SK-N-SH treated with all-trans-retinoic acid at 6 μM for 48 hours (cell line): ENCODE results near the gene USH2A.

Experiments
- ATAC-seq: fragments of 200-7000 bp; cut with Tn5 transposase; 3 replicates; pipeline ENCODE4 v1.9.1; 2020; ENCODE audit warnings: mild to moderate bottlenecking, moderate library complexity
- ARNTL ChIP-seq: fragments of 450-650 bp; formaldehyde crosslinking; IDR thresholded peaks from 2 replicates; pipeline ENCODE4 v1.5.0; 2020; ENCODE audit warnings: low read depth, mild to moderate bottlenecking, moderate library complexity, borderline replicate concordance
- CREB5 ChIP-seq: fragments of 250-450 bp; sonication (Bioruptor Pico); IDR thresholded peaks from 2 replicates; pipeline ENCODE4 v1.5.1; 2020; ENCODE audit warnings: low read depth, mild to moderate bottlenecking, moderate library complexity
- CSRNP3 ChIP-seq: fragments of 250-450 bp; sonication (Bioruptor Pico); IDR thresholded peaks from 2 replicates; pipeline ENCODE4 v1.5.1; 2021; ENCODE audit warnings: mild to moderate bottlenecking, moderate library complexity
- ESRRG ChIP-seq: fragments of 250-450 bp; sonication (Bioruptor Pico); IDR thresholded peaks from 2 replicates; pipeline ENCODE4 v1.6.1; 2021; ENCODE audit warnings: mild to moderate bottlenecking
- GLIS3 ChIP-seq: fragments of 250-450 bp; sonication (Bioruptor Pico); IDR thresholded peaks from 2 replicates; pipeline ENCODE4 v1.5.0; 2020; ENCODE audit warnings: mild to moderate bottlenecking, moderate library complexity
- ISL1 ChIP-seq: fragments of 250-450 bp; sonication (Bioruptor Pico); IDR thresholded peaks from 2 replicates; pipeline ENCODE4 v2.1.2; 2022; ENCODE audit warnings: mild to moderate bottlenecking, moderate library complexity
- PATZ1 ChIP-seq: fragments of 250-450 bp; sonication (Bioruptor Pico); IDR thresholded peaks from 2 replicates; pipeline ENCODE4 v1.8.0; 2020; ENCODE audit warnings: mild to moderate bottlenecking, moderate library complexity, borderline replicate concordance
- SNAI2 ChIP-seq: fragments of 250-450 bp; sonication (Bioruptor Pico); IDR thresholded peaks from 2 replicates; pipeline ENCODE4 v1.5.0; 2020; ENCODE audit warnings: mild to moderate bottlenecking, moderate library complexity
- TCF4 ChIP-seq: fragments of 250-450 bp; sonication (Bioruptor Pico); IDR thresholded peaks from 2 replicates; pipeline ENCODE4 v1.8.0; 2021; ENCODE audit warnings: mild to moderate bottlenecking, moderate library complexity, borderline replicate concordance
- TOX ChIP-seq: fragments of 250-450 bp; sonication (Bioruptor Pico); IDR thresholded peaks from 2 replicates; pipeline ENCODE4 v1.8.0; 2021; ENCODE audit warnings: mild to moderate bottlenecking, moderate library complexity, borderline replicate concordance
- TSHZ2 ChIP-seq: fragments of 250-450 bp; sonication (Bioruptor Pico); IDR thresholded peaks from 2 replicates; pipeline ENCODE4 v1.5.0; 2020; ENCODE audit warnings: mild to moderate bottlenecking, moderate library complexity
- ZC3H10 ChIP-seq: fragments of 250-450 bp; sonication (Bioruptor Pico); IDR thresholded peaks from 2 replicates; pipeline ENCODE4 v1.5.1; 2021; ENCODE audit warnings: mild to moderate bottlenecking, moderate library complexity
- ZFP30 ChIP-seq: fragments of 450-650 bp; formaldehyde crosslinking; IDR thresholded peaks from 2 replicates; pipeline ENCODE4 v1.5.0; 2022; ENCODE audit warnings: mild to moderate bottlenecking, moderate library complexity
- ZNF565 ChIP-seq: fragments of 450-650 bp; formaldehyde crosslinking; conservative IDR thresholded peaks from 2 replicates; pipeline ENCODE4 v1.5.0; 2020; ENCODE audit warnings: low read depth, mild to moderate bottlenecking, moderate library complexity
- ZNF70 ChIP-seq: fragments of 450-650 bp; formaldehyde crosslinking; IDR thresholded peaks from 2 replicates; pipeline ENCODE4 v1.5.0; 2020; ENCODE audit warnings: mild to moderate bottlenecking, moderate library complexity
- ZNF8 ChIP-seq: fragments of 450-650 bp; formaldehyde crosslinking; IDR thresholded peaks from 2 replicates; pipeline ENCODE4 v1.5.0; 2020; ENCODE audit warnings: mild to moderate bottlenecking, moderate library complexity

USH2A gene

GRCh38 chr1:216045400-216045799 lies 377.8 kb downstream of the USH2A start:
- peak; percentile 94 for ATAC-seq
- TF ChIP-seq ZC3H10 (CRISPR knock-in tag) (peak; percentile 51; the same call in 1 of the 2 replicates), TOX (CRISPR knock-in tag) (peak; percentile 67; the same call in 1 of the 2 replicates), ISL1 (no peak), TSHZ2 (no peak), ZNF565 (CRISPR knock-in tag) (no peak), ZNF8 (no peak), TCF4 (no peak), ZFP30 (CRISPR knock-in tag) (no peak), CSRNP3 (CRISPR knock-in tag) (no peak)

- no peak for TF ChIP-seq PATZ1 (CRISPR knock-in tag)
- no peak for TF ChIP-seq TSHZ2
- no peak for TF ChIP-seq SNAI2 (CRISPR knock-in tag)
- no peak for TF ChIP-seq GLIS3 (CRISPR knock-in tag)
- no peak for TF ChIP-seq CSRNP3 (CRISPR knock-in tag)
- no peak for TF ChIP-seq ZNF70 (CRISPR knock-in tag)
- no peak for TF ChIP-seq ZFP30 (CRISPR knock-in tag)
- no peak for TF ChIP-seq ARNTL (CRISPR knock-in tag)
- TF ChIP-seq CREB5 (CRISPR knock-in tag) = no peak
- no peak for TF ChIP-seq ZNF8
- no peak for TF ChIP-seq ESRRG (CRISPR knock-in tag)
- no peak for TF ChIP-seq TCF4
- ATAC-seq = no peak
These were observed 378.7 kb downstream of the USH2A start for GRCh38 chr1:216044538-216044937.

GRCh38 chr1:216034506-216034905 lies 388.7 kb downstream of the USH2A start:
- ATAC-seq = peak; percentile 63; the same call in 2 of the 3 replicates
- TF ChIP-seq CREB5 (CRISPR knock-in tag) = no peak
